A673 (cell line): Measurements from ENCODE around the gene SWI5.

Experiments used
- CTCF ChIP-seq: fragments of 300-800, 200-600 bp; sonication (generic); conservative IDR thresholded peaks from 2 replicates; pipeline ENCODE4 v1.5.1; 2017; ENCODE audit warnings: low read depth, mild to moderate bottlenecking, antibody characterized with exemption, low read length, moderate library complexity, mixed read lengths
- EZH2 ChIP-seq: fragments of 200-600 bp; sonication (generic); IDR thresholded peaks from 2 replicates; pipeline ENCODE4 v1.6.1; 2017; ENCODE audit warnings: borderline replicate concordance, low read depth, mild to moderate bottlenecking, mixed read lengths, antibody characterized with exemption, low read length; ENCODE audit not compliant: poor library complexity, severe bottlenecking

GRCh38 chr9:128293091-128293490 lies 17.0 kb downstream of the SWI5 start:
- TF ChIP-seq CTCF (no peak), EZH2 (no peak)
